ENCODE measurements around the gene TNPO1. TPM values are rescaled to one million over a fixed set of nuclear protein-coding genes. Genes with fewer than 3 reads are reported as not detected.
"Not testable (repeated sequence)": the region's sequence is repeated elsewhere in the genome, so short reads cannot be mapped to it uniquely, and the experiment has no call there.

Gene TNPO1
- total and polyA plus RNA-seq, 4 donors, result 5.7 to 95.8 (median 29.2) TPM

GRCh38 chr5:72796001-72796400 lies 20.5 kb upstream of the TNPO1 start:
- Histone ChIP-seq H3K9ac (ENCODE audit: low read depth in 1 of 2, low read length in 2 of 2) (no peak overlapping the region), H3K4me1 (ENCODE audit: control insufficient read depth in 4 of 4, insufficient read depth in 4 of 4, low read length in 3 of 4) (no peaks in the 10 kb centered on the region), H3K27me3 (ENCODE audit: control insufficient read depth in 4 of 4, insufficient read depth in 4 of 4, low read length in 3 of 4) (no peaks in the 10 kb centered on the region), H3K27ac (ENCODE audit: low read depth in 1 of 2, low read length in 2 of 2) (no peak overlapping the region), H3K36me3 (ENCODE audit: control insufficient read depth in 4 of 4, insufficient read depth in 3 of 4, low read depth in 1 of 4, low read length in 3 of 4) (no peaks in the 10 kb centered on the region), H3K4me3 (ENCODE audit: low read depth in 1 of 3, low read length in 3 of 3) (no peak overlapping the region), H3K9me3 (ENCODE audit: control insufficient read depth in 4 of 4, low read length in 3 of 4) (no peaks in the 10 kb centered on the region)
- no peak for DNase-seq (ENCODE audit: low spot score)
- 90% methylated on average over 3 of the region's 3 CpGs for WGBS
- TF ChIP-seq CTCF (IDR thresholded peaks at IDR 0.05; ENCODE audit: low read depth, low read length, missing input control) (no peak), ZBTB33 (IDR thresholded peaks at IDR 0.05) (no peak)

- Histone ChIP-seq H3K4me1 (ENCODE audit: control insufficient read depth in 4 of 4, insufficient read depth in 4 of 4, low read length in 3 of 4) (no peaks in the 10 kb centered on the region), H3K4me3 (ENCODE audit: low read depth in 1 of 3, low read length in 3 of 3) (no peak overlapping the region), H3K9ac (ENCODE audit: low read depth in 1 of 2, low read length in 2 of 2) (no peak overlapping the region), H3K9me3 (ENCODE audit: control insufficient read depth in 4 of 4, low read length in 3 of 4) (peaks cover 0 to 8% (median under 1%) of the 10 kb centered on the region in 4 donors), H3K27me3 (ENCODE audit: control insufficient read depth in 4 of 4, insufficient read depth in 4 of 4, low read length in 3 of 4) (no peaks in the 10 kb centered on the region), H3K27ac (ENCODE audit: low read depth in 1 of 2, low read length in 2 of 2) (no peak overlapping the region), H3K36me3 (ENCODE audit: control insufficient read depth in 4 of 4, insufficient read depth in 3 of 4, low read depth in 1 of 4, low read length in 3 of 4) (no peaks in the 10 kb centered on the region)
- no peak for DNase-seq (ENCODE audit: low spot score)
- TF ChIP-seq YY1 (IDR thresholded peaks at IDR 0.05) (no peak), FOXA2 (IDR thresholded peaks at IDR 0.05) (no peak), REST (IDR thresholded peaks at IDR 0.05) (no peak), FOXA1 (IDR thresholded peaks at IDR 0.05) (no peak), ATF3 (IDR thresholded peaks at IDR 0.05) (no peak), HNF4A (conservative IDR thresholded peaks at IDR 0.05) (no peak)
- WGBS, result 56% methylated on average over 1 of the region's 1 CpG
These were observed 16.7 kb upstream of the TNPO1 start for GRCh38 chr5:72799721-72800120.

GRCh38 chr5:72808637-72809036 lies 7.8 kb upstream of the TNPO1 start:
- H3K4me1 ChIP-seq (ENCODE audit: control insufficient read depth in 4 of 4, insufficient read depth in 4 of 4, low read length in 3 of 4); H3K36me3 ChIP-seq (ENCODE audit: control insufficient read depth in 4 of 4, insufficient read depth in 3 of 4, low read depth in 1 of 4, low read length in 3 of 4); H3K9ac ChIP-seq (ENCODE audit: low read depth in 1 of 2, low read length in 2 of 2); H3K4me3 ChIP-seq (ENCODE audit: low read depth in 1 of 3, low read length in 3 of 3); DNase-seq (ENCODE audit: low spot score); H3K27me3 ChIP-seq (ENCODE audit: control insufficient read depth in 4 of 4, insufficient read depth in 4 of 4, low read length in 3 of 4); H3K27ac ChIP-seq (ENCODE audit: low read depth in 1 of 2, low read length in 2 of 2): not testable (repeated sequence)
- WGBS, result 52% methylated on average over 4 of the region's 4 CpGs
- H3K9me3 ChIP-seq (ENCODE audit: control insufficient read depth in 4 of 4, low read length in 3 of 4), result peaks cover 2 to 15% (median 8%) of the 10 kb centered on the region in 4 donors
